ENCODE results near the gene MYCN. TPM values are rescaled to one million over a fixed set of nuclear protein-coding genes. Genes with fewer than 3 reads are reported as not detected.

MYCN gene
- total and polyA plus RNA-seq, 2 of the 8 experiments (the other 6 are each of a cell fraction or from before 2014, with no cell fraction given), result 87.8 to 137 TPM

DNA sequence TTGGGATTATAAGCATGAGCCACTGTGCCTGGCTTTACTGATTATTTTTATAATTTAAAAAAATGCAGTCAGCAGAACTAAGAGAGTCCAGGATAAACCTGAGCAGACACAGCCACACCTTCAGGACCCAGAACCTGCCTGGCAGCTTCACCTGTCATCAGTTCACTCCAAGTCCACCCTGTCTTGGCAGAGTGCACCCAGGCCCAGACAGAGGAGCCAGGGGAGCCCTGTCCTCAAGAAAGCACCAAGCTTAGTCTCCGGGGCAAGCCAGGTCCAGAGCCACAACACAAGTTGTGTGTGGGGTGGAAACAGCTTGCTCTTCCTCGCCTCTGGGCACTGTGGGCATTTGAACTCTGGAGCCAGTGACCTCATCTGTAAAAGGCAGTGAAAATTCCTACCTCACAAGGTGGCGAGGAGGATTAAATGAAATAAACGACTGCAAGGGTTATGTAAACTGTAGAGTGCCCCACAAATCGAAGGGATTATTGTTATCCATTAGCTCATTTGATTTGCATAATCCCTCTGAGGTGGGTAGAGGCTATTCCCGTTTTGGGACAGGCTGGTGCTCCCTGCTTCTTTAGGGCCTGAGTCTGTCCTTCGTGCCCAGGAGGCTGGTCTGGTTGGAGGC lies 24.7 kb downstream of the MYCN start:
- Histone ChIP-seq H3K18ac (ENCODE audit: extremely low read depth, low read length) (peak overlapping the region; percentile 83), H2BK12ac (ENCODE audit: low read depth, low read length) (peak overlapping the region; percentile 95; the same call in 1 of the 2 replicates), H2BK5ac (ENCODE audit: low read depth, low read length) (peak overlapping the region; percentile 60; the same call in 1 of the 2 replicates), H3K27ac (ENCODE audit: low read depth, low read length) (no peak overlapping the region; the same call in 1 of the 2 replicates), H3K79me1 (ENCODE audit: low read depth, low read length) (no peaks in the 10 kb centered on the region), H3K23me2 (ENCODE audit: low read depth, low read length) (no peaks in the 10 kb centered on the region), H3K4me3 (ENCODE audit: extremely low read depth in 1 of 4, insufficient read depth in 2 of 4, low read depth in 3 of 4, low read length in 4 of 4) (no peak overlapping the region), H4K20me1 (replicated peaks in 1 of 2; ENCODE audit: control insufficient read depth in 1 of 2, insufficient read depth in 2 of 2, low read length in 2 of 2) (no peaks in the 10 kb centered on the region), H3K79me2 (ENCODE audit: control insufficient read depth in 1 of 2, insufficient read depth in 2 of 2, low read length in 2 of 2) (no peaks in the 10 kb centered on the region), H3K4ac (replicated peaks; ENCODE audit: insufficient read length, low read depth, low read length) (no peak overlapping the region), H3K9ac (replicated peaks in 1 of 4; ENCODE audit: extremely low read depth in 1 of 4, low read depth in 3 of 4, low read length in 3 of 4) (no peak overlapping the region), H2BK20ac (ENCODE audit: low read length) (peak overlapping the region; percentile 97), H3K27me3 (replicated peaks in 1 of 4; ENCODE audit: control insufficient read depth in 3 of 4, extremely low read depth in 1 of 4, insufficient read depth in 3 of 4, low read length in 3 of 4) (no peaks in the 10 kb centered on the region), H3K56ac (replicated peaks; ENCODE audit: insufficient read length, low read depth, low read length) (no peak overlapping the region), H4K91ac (replicated peaks; ENCODE audit: insufficient read length, low read length) (peak overlapping the region; percentile 94), H3K9me3 (ENCODE audit: insufficient read depth in 2 of 2, low read depth in 1 of 2, low read length in 1 of 2) (no peaks in the 10 kb centered on the region), H3K4me1 (replicated peaks in 1 of 4; ENCODE audit: control insufficient read depth in 3 of 4, insufficient read depth in 4 of 4, low read length in 3 of 4) (peaks cover 0 to 2% (median 0%) of the 10 kb centered on the region in 4 experiments; a peak in 1 of 7 replicates), H2AK5ac (ENCODE audit: low read depth, low read length) (no peak overlapping the region), H4K8ac (ENCODE audit: extremely low read depth, insufficient read depth, low read length) (no peak overlapping the region), H3K36me3 (ENCODE audit: control insufficient read depth in 2 of 4, insufficient read depth in 4 of 4, low read length in 3 of 4) (no peaks in the 10 kb centered on the region), H3K23ac (ENCODE audit: insufficient read length) (no peak overlapping the region), H2BK15ac (ENCODE audit: low read length) (0 out of 2 replicates have a peak overlapping the region, but pooled peaks have one; percentile 40), H4K5ac (ENCODE audit: insufficient read length, low read depth, low read length) (no peak overlapping the region), H3K4me2 (ENCODE audit: insufficient read depth in 1 of 2, low read depth in 2 of 2, low read length in 2 of 2) (no peak overlapping the region), H2AFZ (ENCODE audit: low read length) (0 out of 2 replicates have a peak overlapping the region, but pooled peaks have one; percentile 45), H2BK120ac (replicated peaks; ENCODE audit: low read depth, low read length) (no peak overlapping the region), H3K14ac (ENCODE audit: insufficient read length) (no peak overlapping the region)
- FAIRE-seq, result no peak
- POLR2A ChIA-PET (ENCODE audit: partially characterized antibody), result interaction anchor here (0.6 to 0.7 kb wide), 2 partner anchors 25 to 255 kb away, joined by 3 read pairs; no protein-coding TSS in a partner anchor
- 70% methylated on average over 7 of the region's 7 CpGs; no CpG with 5 or more reads in 1 of the 2 experiments for WGBS, 2 experiments (ENCODE audit: extremely low coverage in 1 of 2, insufficient coverage in 1 of 2, insufficient read length in 1 of 2, insufficient replicate concordance in 2 of 2, low coverage in 1 of 2, low lambda C conversion rate in 2 of 2, missing lambda C conversion rate in 1 of 2)
- DNase-seq (ENCODE audit: low read depth in 1 of 2, low spot score in 2 of 2), result no peak
- CTCF ChIA-PET (ENCODE audit: partially characterized antibody), result interaction anchor here (1.0 to 1.7 kb wide), 6 partner anchors 12 to 167 kb away, joined by 3 to 5 read pairs (median 4); no protein-coding TSS in a partner anchor
- TF ChIP-seq POLR2AphosphoS5 (IDR thresholded peaks at IDR 0.05; ENCODE audit: low read depth, low read length), result no peak
- no peak for TF ChIP-seq SP1 (IDR thresholded peaks at IDR 0.05; ENCODE audit: low read depth, low read length)
- no peak for TF ChIP-seq CHD2 (IDR thresholded peaks at IDR 0.05; ENCODE audit: low read length)
- TF ChIP-seq, protein P1, sequence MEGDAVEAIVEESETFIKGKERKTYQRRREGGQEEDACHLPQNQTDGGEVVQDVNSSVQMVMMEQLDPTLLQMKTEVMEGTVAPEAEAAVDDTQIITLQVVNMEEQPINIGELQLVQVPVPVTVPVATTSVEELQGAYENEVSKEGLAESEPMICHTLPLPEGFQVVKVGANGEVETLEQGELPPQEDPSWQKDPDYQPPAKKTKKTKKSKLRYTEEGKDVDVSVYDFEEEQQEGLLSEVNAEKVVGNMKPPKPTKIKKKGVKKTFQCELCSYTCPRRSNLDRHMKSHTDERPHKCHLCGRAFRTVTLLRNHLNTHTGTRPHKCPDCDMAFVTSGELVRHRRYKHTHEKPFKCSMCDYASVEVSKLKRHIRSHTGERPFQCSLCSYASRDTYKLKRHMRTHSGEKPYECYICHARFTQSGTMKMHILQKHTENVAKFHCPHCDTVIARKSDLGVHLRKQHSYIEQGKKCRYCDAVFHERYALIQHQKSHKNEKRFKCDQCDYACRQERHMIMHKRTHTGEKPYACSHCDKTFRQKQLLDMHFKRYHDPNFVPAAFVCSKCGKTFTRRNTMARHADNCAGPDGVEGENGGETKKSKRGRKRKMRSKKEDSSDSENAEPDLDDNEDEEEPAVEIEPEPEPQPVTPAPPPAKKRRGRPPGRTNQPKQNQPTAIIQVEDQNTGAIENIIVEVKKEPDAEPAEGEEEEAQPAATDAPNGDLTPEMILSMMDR (IDR thresholded peaks at IDR 0.05; ENCODE audit: control extremely low read depth in 1 of 3, insufficient read depth in 1 of 3, low read depth in 1 of 3, low read length in 3 of 3), result no peak
- no peak for TF ChIP-seq JUN (IDR thresholded peaks at IDR 0.05; ENCODE audit: low read depth, low read length)
- no peak for TF ChIP-seq BRCA1 (IDR thresholded peaks at IDR 0.05; ENCODE audit: low read depth, low read length)
- no peak for TF ChIP-seq JUND (IDR thresholded peaks at IDR 0.05; ENCODE audit: low read length)
- TF ChIP-seq KDM1A (IDR thresholded peaks at IDR 0.05; ENCODE audit: borderline replicate concordance, low read length), result no peak
- TF ChIP-seq EZH2 (IDR thresholded peaks at IDR 0.05; ENCODE audit: low read depth, low read length, severe bottlenecking), result no peak
- TF ChIP-seq HDAC2 (IDR thresholded peaks at IDR 0.05; ENCODE audit: borderline replicate concordance in 1 of 2, low read depth in 2 of 2, low read length in 2 of 2), result no peak
